ENCODE measurements around the gene GALR3. TPM values are rescaled to one million over a fixed set of nuclear protein-coding genes. Genes with fewer than 3 reads are reported as not detected.

GALR3 gene
- total and polyA plus RNA-seq, 2 of the 4 experiments (the other 2 are of a cell fraction) = not detected

- TF ChIP-seq USF2 (IDR thresholded peaks at IDR 0.05; ENCODE audit: low read depth, low read length) = no peak
Measured at GRCh38 chr22:37804352-37804880, 18.8 kb upstream of the GALR3 start (continued).

- peak overlapping the region; percentile 77 for H4K5ac ChIP-seq (ENCODE audit: low read depth, low read length)
- peak overlapping the region; percentile 39 for H3K18ac ChIP-seq (ENCODE audit: low read depth, low read length)
- H3K4me3 ChIP-seq (ENCODE audit: insufficient read depth, low read depth, low read length) = peak overlapping the region; percentile 52
- H3K27ac ChIP-seq (ENCODE audit: insufficient read depth, low read length) = peak overlapping the region; percentile 68
- H3K9me3 ChIP-seq (ENCODE audit: control insufficient read depth, insufficient read depth, low read length) = no peaks in the 10 kb centered on the region
- peak overlapping the region; percentile 86 for H3K23ac ChIP-seq (ENCODE audit: low read depth, low read length)
- peaks cover 8% of the 10 kb centered on the region; the same call in 1 of the 2 replicates for H4K20me1 ChIP-seq (ENCODE audit: insufficient read depth, low read length)
- H3K4me1 ChIP-seq (ENCODE audit: control insufficient read depth, insufficient read depth, low read length) = peaks cover 12% of the 10 kb centered on the region
- ChIA-PET POLR2A (ENCODE audit: unreplicated experiment) (interaction anchor here (0.6 to 1.1 kb wide), 2 partner anchors 124 to 479 kb away, joined by 4 to 5 read pairs; no protein-coding TSS in a partner anchor), CTCF (no interaction called here)
- H3K9ac ChIP-seq (ENCODE audit: low read depth, low read length) = peak overlapping the region; percentile 71
- BruUV-seq (replicated peaks) = TSS peak; percentile 82
- intact Hi-C loops (cut with micrococcal nuclease) = loop anchor here (5.0 kb wide), 1 partner anchor 37 kb away; the partner anchor contains the start of gene ANKRD54
- peak overlapping the region; percentile 66 for H2BK5ac ChIP-seq (ENCODE audit: low read depth, low read length, poor library complexity, severe bottlenecking)
- peak overlapping the region; percentile 76 for H2AK5ac ChIP-seq (ENCODE audit: low read depth, low read length)
- TF ChIP-seq MXI1 (IDR thresholded peaks at IDR 0.05; ENCODE audit: borderline replicate concordance, low read depth, low read length) = no peak
- no peak for TF ChIP-seq BHLHE40 (IDR thresholded peaks at IDR 0.05; ENCODE audit: low read depth, low read length)
- TF ChIP-seq CEBPB (IDR thresholded peaks at IDR 0.05; ENCODE audit: low read depth, low read length) = no peak
- peak; percentile 90 for TF ChIP-seq POLR2A (IDR thresholded peaks at IDR 0.05; ENCODE audit: low read depth, low read length)
- no peak for TF ChIP-seq ELK1 (IDR thresholded peaks at IDR 0.05; ENCODE audit: borderline replicate concordance, low read depth, low read length)
- no peak for TF ChIP-seq FOS (IDR thresholded peaks at IDR 0.05; ENCODE audit: low read depth, low read length)
- TF ChIP-seq RAD21 (IDR thresholded peaks at IDR 0.05; ENCODE audit: low read length) = no peak
- peak; percentile 51; the same call in 1 of the 2 replicates for TF ChIP-seq MAZ (IDR thresholded peaks at IDR 0.05; ENCODE audit: borderline replicate concordance, low read depth, low read length)
- peak overlapping the region; percentile 91 for H3K4me2 ChIP-seq (ENCODE audit: low read depth, low read length)
- peaks cover 11 to 44% of the 10 kb centered on the region in 2 experiments; a peak in 3 of 4 replicates for H3K79me1 ChIP-seq (ENCODE audit: low read depth in 1 of 2, low read length in 2 of 2)
- no peaks in the 10 kb centered on the region for H3K36me3 ChIP-seq (ENCODE audit: control insufficient read depth, insufficient read depth, low read length)
- dilution Hi-C loops (cut with HindIII; ENCODE audit: low sequenced_read_pairs, unreplicated experiment) = no loop called here
- WGBS, 2 experiments (ENCODE audit: extremely low coverage in 2 of 2, insufficient read length in 1 of 2) = 7% methylated on average over 50 of the region's 87 CpGs; no CpG with 5 or more reads in 1 of the 2 experiments
- H2AFZ ChIP-seq (replicated peaks; ENCODE audit: low read length, poor library complexity) = peak overlapping the region; percentile 88
- peak overlapping the region; percentile 77 to 94 for H4K8ac ChIP-seq (ENCODE audit: low read depth in 2 of 2, low read length in 2 of 2)
- H2BK15ac ChIP-seq (ENCODE audit: low read depth, low read length) = peak overlapping the region; percentile 6; the same call in 1 of the 3 replicates
- peak; percentile 44 for ATAC-seq (ENCODE audit: low read depth)
- peak overlapping the region; percentile 57 for H3K14ac ChIP-seq (replicated peaks; ENCODE audit: low read depth, low read length)
- H2AK9ac ChIP-seq (replicated peaks; ENCODE audit: low read depth, low read length, poor library complexity) = peak overlapping the region; percentile 96
- peak; percentile 70 for DNase-seq
- H4K91ac ChIP-seq (ENCODE audit: insufficient read depth, low read depth, low read length) = peak overlapping the region; percentile 79
- H2BK20ac ChIP-seq (ENCODE audit: low read depth, low read length) = no peak overlapping the region
- H3K9me1 ChIP-seq (ENCODE audit: insufficient read depth, low read length) = peaks cover 5% of the 10 kb centered on the region; the same call in 1 of the 2 replicates
- H2BK120ac ChIP-seq (ENCODE audit: low read depth, low read length) = peak overlapping the region; percentile 52; the same call in 1 of the 2 replicates
- in situ Hi-C loops (cut with MboI; ENCODE audit: low sequenced_read_pairs) = no loop called here
- H3K27me3 ChIP-seq (ENCODE audit: control insufficient read depth, insufficient read depth, low read length) = no peaks in the 10 kb centered on the region
- H3K56ac ChIP-seq (ENCODE audit: extremely low read depth, insufficient read depth, low read length) = peak overlapping the region; percentile 54; the same call in 1 of the 2 replicates
- peak overlapping the region; percentile 81 for H3K4ac ChIP-seq (ENCODE audit: low read depth, low read length)
Measured at GRCh38 chr22:37804881-37805809, 18.0 kb upstream of the GALR3 start.

Measured in IMR-90 (cell line).